Loucy (cell line): Measurements from ENCODE around the gene RIMBP2.

ENCODE experiments used
- CTCF ChIP-seq: fragments of 200-600 bp; sonication (generic); conservative IDR thresholded peaks from 2 replicates; pipeline ENCODE4 v1.5.1; 2014; ENCODE audit warnings: mild to moderate bottlenecking, antibody characterized with exemption, low read length
- EZH2phosphoT487 ChIP-seq: fragments of 200-600 bp; IDR thresholded peaks from 2 replicates; pipeline ENCODE4 v1.6.1; 2018; ENCODE audit warnings: antibody characterized with exemption, mild to moderate bottlenecking, moderate library complexity, borderline replicate concordance

- TF ChIP-seq CTCF (no peak), EZH2phosphoT487 (no peak)
Observed at GRCh38 chr12:130457215-130457614, 258.9 kb downstream of the RIMBP2 start.
